Epithelial cell of prostate (primary cell): ENCODE results near the gene DAPP1.

Experiments
- DNase-seq: peaks from one replicate; pipeline ENCODE4 v3.0.0-alpha.2; 2011; ENCODE audit warnings: low read depth, low spot score
- H3K27ac ChIP-seq: fragments of 450-650 bp; 2 replicates; pipeline ENCODE4 v1.5.1; 2017; ENCODE audit warnings: mild to moderate bottlenecking

DAPP1 gene

GRCh38 chr4:99847362-99847976 is 30.8 kb downstream of the DAPP1 start:
- no peak overlapping the region for H3K27ac ChIP-seq
- DNase-seq = no peak

- DNase-seq = no peak
- H3K27ac ChIP-seq = no peak overlapping the region
Observed at GRCh38 chr4:99848591-99849001, 32.0 kb downstream of the DAPP1 start.

DNA sequence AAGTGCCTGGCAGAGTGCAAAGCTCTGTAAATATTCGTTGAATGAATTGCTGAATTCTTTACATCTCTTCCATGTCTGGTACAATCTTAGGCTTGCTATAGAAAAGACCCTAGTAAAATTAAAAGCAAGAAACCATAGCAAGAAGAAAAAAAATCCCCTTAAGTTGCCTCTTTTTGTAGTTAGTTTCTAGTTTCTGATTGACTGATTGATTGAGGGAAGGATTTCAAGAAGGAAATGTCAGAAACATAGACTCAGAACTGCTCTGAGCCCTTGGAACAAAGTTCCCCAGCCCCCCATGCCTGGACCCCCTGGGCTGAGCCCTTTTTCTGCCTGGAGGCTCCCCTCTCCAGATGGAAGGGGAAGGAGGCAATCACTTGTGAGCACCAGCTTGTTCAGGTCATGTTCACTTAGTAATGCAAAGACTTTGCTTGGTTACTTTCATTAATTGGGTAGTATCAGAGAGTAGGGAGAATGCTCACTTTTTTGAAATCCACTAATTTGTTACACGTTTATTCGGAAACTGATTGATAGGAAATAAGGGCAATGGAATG is 35.6 kb downstream of the DAPP1 start:
- no peak overlapping the region for H3K27ac ChIP-seq
- no peak for DNase-seq

- no peak overlapping the region for H3K27ac ChIP-seq
- DNase-seq = no peak
Observed at GRCh38 chr4:99853190-99853589, 36.6 kb downstream of the DAPP1 start.

GRCh38 chr4:99853999-99854398 is 37.4 kb downstream of the DAPP1 start:
- no peak overlapping the region for H3K27ac ChIP-seq
- no peak for DNase-seq

DNA sequence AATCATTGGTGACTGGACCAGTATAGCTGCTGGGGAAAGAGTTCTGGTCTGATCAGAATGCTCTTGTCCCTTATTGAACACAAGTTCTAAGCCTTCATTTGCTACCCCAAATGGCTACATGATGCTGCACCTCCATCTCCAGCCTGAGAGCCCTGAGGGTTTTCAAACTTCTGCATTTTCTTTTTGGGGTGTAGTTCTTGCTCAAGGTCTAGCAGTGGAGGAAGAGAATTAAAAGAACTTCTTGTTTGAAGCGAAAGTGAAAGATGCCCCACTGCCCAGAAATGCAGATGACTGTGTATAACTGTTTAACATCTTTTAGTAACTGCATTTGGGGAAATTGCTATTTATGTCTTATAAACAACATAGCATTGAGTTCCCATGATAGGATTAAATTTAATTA is 39.1 kb downstream of the DAPP1 start:
- DNase-seq = no peak
- peak overlapping the region; percentile 35 for H3K27ac ChIP-seq

- DNase-seq = no peak
- peak overlapping the region; percentile 35 for H3K27ac ChIP-seq
Observed at GRCh38 chr4:99856166-99856565, 39.5 kb downstream of the DAPP1 start.

- no peak for DNase-seq
- no peak overlapping the region for H3K27ac ChIP-seq
Observed at GRCh38 chr4:99857307-99857706, 40.7 kb downstream of the DAPP1 start.

DNA sequence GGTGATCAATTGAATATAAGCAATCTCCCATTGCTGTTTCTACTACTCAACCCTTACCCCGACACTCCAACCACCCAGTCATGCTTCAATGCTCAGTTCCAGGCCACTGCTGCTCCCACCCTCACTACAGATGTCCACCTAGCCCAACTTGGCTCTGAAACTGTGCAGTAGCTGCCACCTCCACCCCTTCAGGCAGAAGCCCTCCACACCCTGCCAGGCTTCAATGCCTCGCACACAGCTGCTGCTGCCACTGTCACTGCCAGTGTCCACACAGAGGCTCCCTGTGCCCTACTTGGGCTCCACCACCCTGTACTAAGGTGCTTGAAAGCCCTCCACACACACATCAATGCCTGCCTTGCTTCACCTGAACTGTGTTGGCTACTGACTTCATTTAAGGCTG is 43.0 kb downstream of the DAPP1 start:
- DNase-seq = no peak
- no peak overlapping the region for H3K27ac ChIP-seq

DNA sequence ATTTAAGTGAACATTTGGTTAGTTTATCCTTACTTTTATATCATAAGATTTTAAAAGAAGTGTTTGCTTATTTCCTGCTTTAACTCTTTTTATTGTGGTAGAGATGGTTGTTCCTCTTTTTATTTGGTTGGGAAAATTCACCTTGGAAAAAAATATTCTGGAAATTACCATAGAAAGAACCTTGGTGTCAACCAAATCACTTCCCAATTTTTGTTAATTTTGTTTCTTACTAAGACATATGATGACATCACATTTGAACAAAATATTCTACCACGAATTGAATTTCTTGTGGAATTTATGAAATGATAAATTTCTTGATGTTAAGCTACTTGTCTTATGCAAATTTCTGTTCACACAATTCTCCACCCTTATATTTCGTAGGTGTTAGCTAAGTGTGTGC is 43.9 kb downstream of the DAPP1 start:
- no peak for DNase-seq
- peak overlapping the region; percentile 56 for H3K27ac ChIP-seq

- H3K27ac ChIP-seq = peak overlapping the region; percentile 56
- no peak for DNase-seq
Observed at GRCh38 chr4:99861120-99861905, 44.7 kb downstream of the DAPP1 start.

DNA sequence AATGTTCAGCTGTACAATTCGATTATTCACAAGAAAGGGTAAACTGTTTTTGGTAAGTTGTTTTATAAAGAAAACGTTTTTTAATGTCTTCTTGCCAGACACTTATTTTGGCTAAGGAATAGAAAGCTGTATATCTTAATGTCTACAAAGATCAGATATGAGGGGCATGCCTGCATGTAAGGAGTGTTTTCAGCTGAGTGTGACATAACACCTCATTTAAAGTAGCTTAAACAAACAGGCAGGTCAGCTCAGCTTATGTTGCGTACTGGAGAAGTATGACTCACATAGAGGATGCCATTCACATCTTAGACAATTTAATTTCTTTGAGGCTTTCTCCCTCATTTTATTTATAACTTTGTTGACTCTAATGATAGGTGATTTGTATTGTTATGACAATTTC is 47.2 kb downstream of the DAPP1 start:
- H3K27ac ChIP-seq = peak overlapping the region; percentile 13
- no peak for DNase-seq

DNA sequence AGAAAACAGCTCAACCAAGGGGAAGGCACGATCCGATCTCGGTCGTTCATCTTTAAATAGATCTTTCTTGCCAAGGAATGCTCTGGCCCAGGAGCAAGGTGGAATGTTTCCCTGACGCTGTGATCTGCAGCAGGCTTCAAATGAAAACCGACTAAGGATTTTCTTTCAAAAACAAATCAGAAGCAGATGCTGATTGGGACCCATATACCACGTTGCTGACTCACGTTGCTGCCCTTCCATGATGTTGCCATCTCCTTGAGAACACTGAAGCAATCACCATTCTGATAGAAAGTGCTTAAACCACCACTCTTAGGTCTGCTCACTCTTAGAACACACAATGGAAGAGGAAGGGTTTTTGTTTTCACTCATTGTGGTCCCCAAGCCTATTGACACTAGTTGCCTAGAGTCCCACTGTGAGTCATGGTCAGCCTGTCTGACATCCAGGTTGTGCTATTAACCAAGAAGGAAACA is 51.5 kb downstream of the DAPP1 start:
- DNase-seq = no peak

DNA sequence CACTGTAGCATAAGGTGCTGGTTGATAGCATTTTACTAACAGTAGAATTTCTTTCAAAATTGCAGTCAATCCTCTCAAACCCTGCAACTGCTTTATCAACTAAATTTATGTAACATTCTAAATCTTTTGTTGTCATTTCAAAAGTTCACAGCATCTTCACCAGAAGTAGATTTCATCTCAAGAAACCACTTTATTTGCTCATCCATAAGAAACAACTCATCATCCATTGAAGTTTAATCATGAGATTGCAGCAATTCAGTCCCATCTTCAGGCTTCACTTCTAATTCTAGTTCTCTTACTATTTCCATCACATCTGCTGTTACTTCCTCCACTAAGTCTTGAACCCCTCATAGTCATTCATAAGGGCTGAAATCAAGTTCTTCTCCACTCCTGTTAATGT is 55.9 kb downstream of the DAPP1 start:
- H3K27ac ChIP-seq = no peak overlapping the region
- DNase-seq = no peak

More for the DNA sequence above, 51.5 kb downstream of the DAPP1 start:
- no peak overlapping the region for H3K27ac ChIP-seq

DNA sequence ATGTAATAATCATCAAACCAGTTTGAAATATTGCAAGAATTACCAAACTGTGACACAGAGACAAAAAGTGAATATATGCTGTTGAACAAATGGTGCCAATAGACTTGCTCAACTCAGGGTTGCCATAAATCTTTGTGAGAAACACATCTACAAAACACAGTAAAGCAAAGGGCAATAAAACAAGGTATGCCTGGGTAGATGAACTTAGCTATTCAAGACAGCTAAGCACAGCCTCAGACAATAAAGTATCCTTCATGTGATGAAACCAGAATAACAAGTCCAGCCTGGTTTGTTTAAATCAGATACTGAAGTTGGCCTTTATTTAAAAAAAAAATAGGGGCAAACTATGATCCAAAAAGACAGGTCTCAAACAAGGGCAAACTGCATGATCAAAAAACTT is 58.4 kb downstream of the DAPP1 start:
- H3K27ac ChIP-seq = peak overlapping the region; percentile 33
- no peak for DNase-seq

DNA sequence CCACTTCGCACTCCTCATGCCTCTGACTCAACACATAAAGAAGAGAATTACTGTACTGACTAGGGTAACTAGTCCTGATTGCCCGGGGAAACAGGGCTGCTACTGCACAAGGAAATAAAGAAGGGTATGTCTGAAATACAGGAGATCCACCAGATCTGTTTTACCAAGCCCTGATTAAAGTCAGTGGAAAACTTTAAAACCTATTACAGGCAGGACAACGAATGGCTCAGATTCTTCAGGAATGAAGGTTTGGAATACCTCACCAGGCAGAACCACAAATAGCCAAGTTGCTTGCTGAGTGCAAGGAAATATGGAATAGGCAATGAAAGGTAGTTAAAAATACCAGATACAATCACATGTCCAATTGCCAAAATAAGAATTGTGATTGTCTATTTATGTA is 60.3 kb downstream of the DAPP1 start:
- DNase-seq = no peak
- peak overlapping the region; percentile 33 for H3K27ac ChIP-seq

DNA sequence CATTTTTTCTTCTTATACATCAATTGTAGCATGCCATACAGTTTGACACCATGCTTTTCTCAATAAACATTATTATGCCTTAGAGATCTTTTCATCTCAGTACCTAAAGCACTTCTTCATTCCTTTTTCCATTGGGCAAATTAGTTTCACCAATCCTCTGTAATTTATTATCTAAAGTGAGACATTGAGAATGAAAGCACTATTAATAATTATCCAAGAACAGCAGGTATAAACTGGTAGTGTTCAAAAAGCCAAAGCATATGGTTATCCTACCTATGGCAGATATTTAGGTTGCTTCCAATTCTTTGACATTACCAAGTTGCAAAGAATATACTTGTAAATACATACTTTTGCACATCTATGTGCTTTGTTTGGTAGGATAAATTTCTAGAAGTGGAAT is 62.0 kb downstream of the DAPP1 start:
- DNase-seq = no peak

DNA sequence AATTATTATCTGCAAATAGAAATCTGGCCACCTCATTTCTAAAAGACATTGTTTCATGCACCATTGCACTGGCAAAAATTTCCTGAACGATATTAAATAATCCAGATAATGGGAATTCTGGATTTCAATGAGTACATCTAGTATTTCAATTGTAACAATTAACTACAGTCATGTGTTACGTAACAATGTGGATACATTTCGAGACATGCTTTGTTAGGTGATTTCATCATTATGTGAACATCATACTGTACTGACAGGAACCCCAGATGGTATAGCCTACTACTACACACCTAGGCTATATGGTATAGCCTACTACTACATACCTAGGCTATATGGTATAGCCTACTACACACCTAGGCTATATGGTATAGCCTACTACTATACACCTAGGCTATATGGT is 62.8 kb downstream of the DAPP1 start:
- no peak for DNase-seq

More for the DNA sequence above, 62.0 kb downstream of the DAPP1 start:
- H3K27ac ChIP-seq = peak overlapping the region; percentile 33

DNA sequence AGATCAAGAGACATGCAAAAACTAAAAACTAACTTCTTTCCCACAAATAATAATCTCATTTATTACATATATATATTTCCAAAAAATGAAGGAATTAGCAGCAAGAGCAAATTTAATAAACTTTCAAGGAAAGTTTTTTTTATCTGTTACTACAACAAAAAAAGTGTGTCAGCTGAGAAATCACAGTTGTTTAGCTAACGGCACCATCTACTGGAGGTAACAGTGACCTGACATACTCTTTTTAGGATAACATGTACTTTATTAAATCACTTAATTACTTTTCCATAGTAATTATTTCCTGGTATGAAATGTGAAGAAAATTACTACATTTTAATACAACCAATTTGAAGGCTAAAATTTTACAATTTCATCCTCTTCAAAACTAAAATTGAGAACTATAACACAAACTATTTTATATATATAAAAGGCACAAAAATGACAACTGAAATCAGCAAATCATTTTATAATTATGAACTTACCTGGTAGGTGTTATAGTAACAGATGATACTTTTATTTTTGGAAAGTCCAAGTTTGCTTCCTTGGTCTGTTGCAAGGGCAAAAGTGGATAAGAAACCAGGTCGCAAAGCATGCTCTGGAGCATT is 68.5 kb downstream of the DAPP1 start:
- DNase-seq = no peak
- no peak overlapping the region for H3K27ac ChIP-seq

More for the DNA sequence above, 62.8 kb downstream of the DAPP1 start:
- peak overlapping the region; percentile 33 for H3K27ac ChIP-seq

DNA sequence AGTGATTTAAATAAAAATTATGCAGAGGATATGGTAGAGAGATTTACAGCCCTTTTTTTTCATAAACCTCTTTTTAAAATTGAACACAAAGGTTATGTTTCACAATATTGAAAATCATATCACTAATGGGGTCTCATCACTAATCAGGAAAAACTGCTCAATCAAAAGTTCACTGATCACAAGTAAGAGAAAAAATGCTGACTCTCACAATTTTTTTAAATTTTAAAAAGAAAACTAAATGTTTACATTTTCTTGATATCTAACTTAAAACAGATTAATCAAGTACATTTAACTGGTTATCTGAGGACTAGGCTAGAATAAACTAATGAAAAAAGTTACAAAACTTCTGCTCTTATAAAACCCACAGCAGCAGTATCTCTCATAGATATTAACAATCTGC is 69.1 kb downstream of the DAPP1 start:
- DNase-seq = no peak
- H3K27ac ChIP-seq = no peak overlapping the region

DNA sequence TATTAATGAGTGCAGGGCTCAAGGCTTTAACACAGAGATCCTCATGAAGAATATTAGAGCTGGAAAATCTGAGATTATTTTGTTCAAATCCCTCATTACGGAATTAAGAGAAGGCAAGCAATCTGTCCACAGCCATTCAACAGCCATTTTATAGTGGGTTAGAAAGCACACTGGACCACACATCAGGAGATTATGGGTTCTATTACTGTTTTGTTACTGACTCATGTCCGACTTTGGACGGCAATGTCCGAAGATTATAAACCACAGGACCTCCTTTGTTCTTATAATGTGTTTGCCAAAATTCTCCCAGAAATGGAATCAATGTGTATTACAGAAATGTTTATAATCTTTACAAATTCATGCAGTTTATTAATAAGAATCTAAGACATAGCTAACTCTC is 69.5 kb downstream of the DAPP1 start:
- DNase-seq = no peak
- H3K27ac ChIP-seq = no peak overlapping the region
